Hepatocyte (in vitro differentiated cells): ENCODE measurements around the gene TNK2. TPM values are rescaled to one million over a fixed set of nuclear protein-coding genes. Genes with fewer than 3 reads are reported as not detected.

Experiments used
- DNase-seq: peaks from one replicate; pipeline ENCODE4 v3.0.0-alpha.2; 2016; ENCODE audit warnings: low spot score
- H2AFZ ChIP-seq: fragments of 200-600 bp; sonication (generic); 2 replicates; pipeline ENCODE4 v1.6.0; 2016; ENCODE audit warnings: antibody characterized with exemption, mild to moderate bottlenecking
- H3K27ac ChIP-seq: fragments of 200-600 bp; sonication (generic); 2 replicates; pipeline ENCODE4 v1.5.1; 2016; ENCODE audit warnings: mild to moderate bottlenecking
- H3K27me3 ChIP-seq: fragments of 200-600 bp; sonication (generic); 2 replicates; pipeline ENCODE4 v1.6.1; 2016
- H3K36me3 ChIP-seq: fragments of 200-600 bp; sonication (generic); replicated peaks from 2 replicates; pipeline ENCODE4 v1.5.1; 2016; ENCODE audit warnings: low read depth; ENCODE audit not compliant: insufficient read depth
- H3K4me1 ChIP-seq: fragments of 200-600 bp; sonication (generic); 2 replicates; pipeline ENCODE4 v1.5.1; 2016; ENCODE audit warnings: mild to moderate bottlenecking, moderate library complexity; ENCODE audit not compliant: insufficient read depth
- H3K4me2 ChIP-seq: fragments of 200-600 bp; sonication (generic); 2 replicates; pipeline ENCODE4 v1.6.0; 2016
- H3K4me3 ChIP-seq: fragments of 200-600 bp; sonication (generic); 2 replicates; pipeline ENCODE4 v1.5.1; 2016; ENCODE audit warnings: mild to moderate bottlenecking
- H3K79me2 ChIP-seq: fragments of 200-600 bp; sonication (generic); 2 replicates; pipeline ENCODE4 v1.6.0; 2017; ENCODE audit warnings: mild to moderate bottlenecking
- H3K9me2 ChIP-seq: fragments of 200-600 bp; sonication (generic); replicated peaks from 2 replicates; pipeline ENCODE4 v1.6.0; 2017; ENCODE audit warnings: mild to moderate bottlenecking; ENCODE audit not compliant: insufficient read depth
- H3K9me3 ChIP-seq: fragments of 200-600 bp; sonication (generic); 2 replicates; pipeline ENCODE4 v1.5.1; 2016; ENCODE audit warnings: low read depth, mild to moderate bottlenecking
- H4K20me1 ChIP-seq: fragments of 200-600 bp; sonication (generic); 2 replicates; pipeline ENCODE4 v1.6.0; 2016; ENCODE audit warnings: mild to moderate bottlenecking; ENCODE audit not compliant: insufficient read depth, poor library complexity, severe bottlenecking
- EZH2 ChIP-seq: fragments of 200-600 bp; sonication (generic); IDR thresholded peaks from 2 replicates; pipeline ENCODE4 v1.6.1; 2016; ENCODE audit warnings: antibody characterized with exemption, mild to moderate bottlenecking, borderline replicate concordance
- EZH2phosphoT487 ChIP-seq: fragments of 200-600 bp; sonication (generic); IDR thresholded peaks from one replicate; pipeline ENCODE4 v1.6.1; 2018; ENCODE audit warnings: antibody characterized with exemption, mild to moderate bottlenecking, low read depth, moderate library complexity; ENCODE audit not compliant: unreplicated experiment, severe bottlenecking
- WGBS: methylation state at CpG from one replicate; pipeline ENCODE4 v1.1.6; 2016; ENCODE audit warnings: low lambda C conversion rate; ENCODE audit errors: missing lambda C conversion rate; 5-methylcytosine and 5-hydroxymethylcytosine counted together
- polyA plus RNA-seq: library from polyadenylated mRNA; unstranded; fragments of >200 nt; fragmentation: Nextera tagmentation; extraction: Ambion mirVana; gene quantifications from 2 replicates; pipeline ENCODE4 v1.2.1, GENCODE V29; 2016
- total RNA-seq: library from RNA; depleted of rRNA; stranded (reverse); fragments of >200 nt; gene quantifications from 2 replicates; pipeline ENCODE4 v1.2.3, GENCODE V29; 2014
- TF ChIP-seq, protein P1 (sequence below): fragments of 200-600 bp; sonication (generic); IDR thresholded peaks from 2 replicates; pipeline ENCODE4 v1.5.1; 2016; ENCODE audit warnings: antibody characterized with exemption, mild to moderate bottlenecking; ENCODE audit not compliant: poor library complexity

TNK2 gene
- total and polyA plus RNA-seq, 2 experiments from 2014 or later: 5.9 to 11.6 TPM

DNA sequence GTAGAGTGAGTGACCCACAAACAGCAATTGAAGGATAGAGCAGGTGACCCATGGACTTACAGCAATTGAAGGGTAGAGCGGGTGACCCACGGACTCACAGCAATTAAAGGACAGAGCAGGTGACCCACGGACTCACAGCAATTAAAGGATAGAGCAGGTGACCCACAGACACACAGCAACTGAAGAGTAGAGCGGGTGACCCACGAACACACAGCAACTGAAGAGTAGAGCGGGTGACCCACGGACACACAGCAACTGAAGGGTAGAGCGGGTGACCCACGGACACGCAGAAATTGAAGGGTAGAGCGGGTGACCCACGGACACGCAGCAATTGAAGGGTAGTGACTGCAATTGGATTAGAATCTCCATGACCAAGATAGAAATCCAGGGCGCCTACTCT is 9.8 kb upstream of the TNK2 start:
- H3K4me3 ChIP-seq: no peak overlapping the region
- no peaks in the 10 kb centered on the region for H3K79me2 ChIP-seq
- H3K9me3 ChIP-seq: no peaks in the 10 kb centered on the region
- H4K20me1 ChIP-seq: no peaks in the 10 kb centered on the region
- no peaks in the 10 kb centered on the region for H3K4me1 ChIP-seq
- TF ChIP-seq EZH2phosphoT487 (no peak), EZH2 (no peak)
- TF ChIP-seq, protein P1, sequence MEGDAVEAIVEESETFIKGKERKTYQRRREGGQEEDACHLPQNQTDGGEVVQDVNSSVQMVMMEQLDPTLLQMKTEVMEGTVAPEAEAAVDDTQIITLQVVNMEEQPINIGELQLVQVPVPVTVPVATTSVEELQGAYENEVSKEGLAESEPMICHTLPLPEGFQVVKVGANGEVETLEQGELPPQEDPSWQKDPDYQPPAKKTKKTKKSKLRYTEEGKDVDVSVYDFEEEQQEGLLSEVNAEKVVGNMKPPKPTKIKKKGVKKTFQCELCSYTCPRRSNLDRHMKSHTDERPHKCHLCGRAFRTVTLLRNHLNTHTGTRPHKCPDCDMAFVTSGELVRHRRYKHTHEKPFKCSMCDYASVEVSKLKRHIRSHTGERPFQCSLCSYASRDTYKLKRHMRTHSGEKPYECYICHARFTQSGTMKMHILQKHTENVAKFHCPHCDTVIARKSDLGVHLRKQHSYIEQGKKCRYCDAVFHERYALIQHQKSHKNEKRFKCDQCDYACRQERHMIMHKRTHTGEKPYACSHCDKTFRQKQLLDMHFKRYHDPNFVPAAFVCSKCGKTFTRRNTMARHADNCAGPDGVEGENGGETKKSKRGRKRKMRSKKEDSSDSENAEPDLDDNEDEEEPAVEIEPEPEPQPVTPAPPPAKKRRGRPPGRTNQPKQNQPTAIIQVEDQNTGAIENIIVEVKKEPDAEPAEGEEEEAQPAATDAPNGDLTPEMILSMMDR: no peak
- DNase-seq: no peak
- H3K36me3 ChIP-seq: no peaks in the 10 kb centered on the region
- H2AFZ ChIP-seq: no peak overlapping the region
- no peak overlapping the region for H3K27ac ChIP-seq
- H3K9me2 ChIP-seq: no peaks in the 10 kb centered on the region
- WGBS: 96% methylated on average over 14 of the region's 14 CpGs
- no peak overlapping the region for H3K4me2 ChIP-seq
- no peaks in the 10 kb centered on the region for H3K27me3 ChIP-seq

DNA sequence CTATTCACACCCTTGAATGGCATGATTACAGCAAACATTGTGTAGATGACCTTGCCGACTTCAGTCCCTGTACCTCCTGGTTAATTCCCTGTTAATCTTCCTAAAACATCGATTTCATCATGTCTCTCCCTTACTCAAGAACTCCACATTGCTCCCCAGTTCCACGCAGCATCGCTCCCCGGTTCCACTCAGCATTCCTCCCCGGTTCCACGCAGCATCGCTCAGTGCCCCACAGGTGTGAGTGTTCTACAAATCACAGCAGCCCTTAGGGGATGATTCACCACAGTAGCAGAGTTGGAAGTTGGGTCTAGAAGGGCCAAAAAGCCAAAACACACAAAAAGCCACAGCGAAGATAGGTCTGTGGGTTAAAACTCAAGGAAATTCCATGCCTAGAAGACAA is 8.6 kb upstream of the TNK2 start:
- 88% methylated on average over 9 of the region's 9 CpGs for WGBS
- no peak overlapping the region for H3K4me3 ChIP-seq
- H3K9me3 ChIP-seq: no peaks in the 10 kb centered on the region
- no peak overlapping the region for H3K4me2 ChIP-seq
- H3K9me2 ChIP-seq: no peaks in the 10 kb centered on the region
- H3K79me2 ChIP-seq: no peaks in the 10 kb centered on the region
- no peaks in the 10 kb centered on the region for H3K27me3 ChIP-seq
- no peak overlapping the region for H3K27ac ChIP-seq
- H4K20me1 ChIP-seq: no peaks in the 10 kb centered on the region
- H3K36me3 ChIP-seq: no peaks in the 10 kb centered on the region
- H2AFZ ChIP-seq: no peak overlapping the region
- TF ChIP-seq, protein P1: no peak
- TF ChIP-seq EZH2phosphoT487: no peak
- no peak for TF ChIP-seq EZH2
- H3K4me1 ChIP-seq: no peaks in the 10 kb centered on the region
- DNase-seq: no peak

DNA sequence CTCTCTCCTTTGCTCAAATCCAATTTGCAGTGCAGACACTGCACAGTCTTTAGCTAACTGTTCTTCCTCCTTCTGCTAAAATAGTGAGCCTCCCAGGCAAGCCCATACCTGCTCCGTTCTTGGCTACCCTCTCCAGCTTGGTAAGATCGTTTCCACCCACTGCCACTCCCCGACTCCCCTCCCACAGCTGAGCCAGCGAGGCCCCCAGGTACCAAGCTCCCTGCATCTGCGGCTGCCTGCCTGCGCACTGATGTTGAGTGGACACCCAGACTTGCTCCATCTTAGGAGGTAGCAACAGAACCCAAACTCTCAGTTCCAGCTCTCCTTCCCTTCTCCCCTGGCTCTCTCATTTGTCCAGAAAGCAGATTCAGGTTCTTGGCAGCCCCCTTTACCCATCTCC is 7.9 kb upstream of the TNK2 start:
- H4K20me1 ChIP-seq: no peaks in the 10 kb centered on the region
- H3K27ac ChIP-seq: no peak overlapping the region
- no peaks in the 10 kb centered on the region for H3K9me3 ChIP-seq
- H3K4me3 ChIP-seq: no peak overlapping the region
- H3K27me3 ChIP-seq: no peaks in the 10 kb centered on the region
- no peak overlapping the region for H2AFZ ChIP-seq
- no peaks in the 10 kb centered on the region for H3K4me1 ChIP-seq
- no peak for TF ChIP-seq EZH2
- TF ChIP-seq, protein P1: no peak
- no peak for TF ChIP-seq EZH2phosphoT487
- H3K9me2 ChIP-seq: no peaks in the 10 kb centered on the region
- no peaks in the 10 kb centered on the region for H3K79me2 ChIP-seq
- no peak for DNase-seq
- 78% methylated on average over 6 of the region's 6 CpGs for WGBS
- no peaks in the 10 kb centered on the region for H3K36me3 ChIP-seq
- no peak overlapping the region for H3K4me2 ChIP-seq
